SK-N-SH treated with all-trans-retinoic acid at 6 μM for 48 hours (cell line): ENCODE data around the gene ZNF785.
"Not testable (repeated sequence)": the region's sequence is repeated elsewhere in the genome, so short reads cannot be mapped to it uniquely, and the experiment has no call there.

Experiments
- PPARA ChIP-seq: fragments of 250-450 bp; sonication (Bioruptor Pico); IDR thresholded peaks from 2 replicates; pipeline ENCODE4 v1.5.0; 2020; ENCODE audit warnings: mild to moderate bottlenecking, borderline replicate concordance
- ZFP30 ChIP-seq: fragments of 450-650 bp; formaldehyde crosslinking; IDR thresholded peaks from 2 replicates; pipeline ENCODE4 v1.5.0; 2022; ENCODE audit warnings: mild to moderate bottlenecking, moderate library complexity

GRCh38 chr16:30540916-30541464, 44.5 kb downstream of the ZNF785 start:
- TF ChIP-seq ZFP30, PPARA (CRISPR knock-in tag): not testable (repeated sequence)
